Measurements from ENCODE around the gene OR52N2. TPM values are rescaled to one million over a fixed set of nuclear protein-coding genes. Genes with fewer than 3 reads are reported as not detected.

Gene OR52N2
- total RNA-seq, 1 experiment from 2014 or later: not detected

DNA sequence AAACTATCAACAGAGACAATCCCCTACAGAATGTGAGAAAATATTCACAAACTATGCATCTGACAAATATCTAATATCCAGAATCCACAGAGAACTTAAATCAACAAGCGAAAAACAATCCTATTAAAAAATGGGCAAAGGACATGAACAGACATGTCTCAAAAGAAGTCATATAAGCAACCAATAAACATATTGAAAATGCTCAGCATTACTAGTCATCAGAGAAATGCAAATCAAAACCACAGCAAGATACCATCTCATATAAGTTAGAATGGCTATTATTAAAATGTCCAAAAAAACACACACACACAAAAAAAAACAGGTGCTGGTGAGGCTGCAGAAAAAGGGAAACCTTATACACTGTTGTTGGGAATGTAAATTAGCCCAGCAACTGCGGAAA is 57.1 kb downstream of the OR52N2 start:
- RAD21 ChIA-PET (ENCODE audit: low non-redundant PET in 1 of 2, low total read pairs in 2 of 2, uncharacterized antibody in 2 of 2, unreplicated experiment in 2 of 2): no interaction called here
- Histone ChIP-seq H3K4me3 (replicated peaks in 1 of 2; ENCODE audit: low read depth in 1 of 2, low read length in 2 of 2) (no peak overlapping the region), H3K79me2 (ENCODE audit: insufficient read depth, low read length) (no peaks in the 10 kb centered on the region), H2AFZ (ENCODE audit: low read depth, low read length, poor library complexity, severe bottlenecking) (no peak overlapping the region), H3K9me2 (ENCODE audit: insufficient read depth) (no peaks in the 10 kb centered on the region), H3K27me3 (ENCODE audit: insufficient read depth, low read length) (peaks cover 37% of the 10 kb centered on the region), H4K20me1 (ENCODE audit: insufficient read depth) (no peaks in the 10 kb centered on the region), H3K9ac (ENCODE audit: low read length) (no peak overlapping the region), H3K4me2 (ENCODE audit: low read length) (no peak overlapping the region), H3K4me1 (ENCODE audit: control insufficient read depth in 1 of 2, insufficient read depth in 2 of 2, low read length in 2 of 2) (no peaks in the 10 kb centered on the region), H3K27ac (ENCODE audit: low read depth, low read length) (no peak overlapping the region), H3K9me3 (ENCODE audit: control insufficient read depth in 1 of 2, insufficient read depth in 1 of 2, low read depth in 1 of 2, low read length in 2 of 2) (no peaks in the 10 kb centered on the region), H3K36me3 (ENCODE audit: control insufficient read depth in 1 of 2, insufficient read depth in 2 of 2, low read length in 2 of 2) (no peaks in the 10 kb centered on the region)
- TF ChIP-seq EZH2phosphoT487 (IDR thresholded peaks at IDR 0.05; ENCODE audit: borderline replicate concordance) (no peak), EGR1 (IDR thresholded peaks at IDR 0.05; ENCODE audit: low read depth) (no peak), ZFX (IDR thresholded peaks at IDR 0.05) (no peak), FOSL1 (IDR thresholded peaks at IDR 0.05; ENCODE audit: low read depth) (no peak), TCF7L2 (IDR thresholded peaks at IDR 0.05; ENCODE audit: borderline replicate concordance, extremely low read depth, insufficient read depth, insufficient read length) (no peak), ELF1 (IDR thresholded peaks at IDR 0.05; ENCODE audit: borderline replicate concordance, low read depth) (no peak), CEBPB (IDR thresholded peaks at IDR 0.05; ENCODE audit: low read depth) (no peak), RAD21 (IDR thresholded peaks at IDR 0.05; ENCODE audit: low read depth) (no peak), SP1 (IDR thresholded peaks at IDR 0.05; ENCODE audit: low read depth) (no peak), YY1 (IDR thresholded peaks at IDR 0.05; ENCODE audit: extremely low read depth, insufficient replicate concordance, low read depth, low read length) (no peak)
- TF ChIP-seq, protein P1, sequence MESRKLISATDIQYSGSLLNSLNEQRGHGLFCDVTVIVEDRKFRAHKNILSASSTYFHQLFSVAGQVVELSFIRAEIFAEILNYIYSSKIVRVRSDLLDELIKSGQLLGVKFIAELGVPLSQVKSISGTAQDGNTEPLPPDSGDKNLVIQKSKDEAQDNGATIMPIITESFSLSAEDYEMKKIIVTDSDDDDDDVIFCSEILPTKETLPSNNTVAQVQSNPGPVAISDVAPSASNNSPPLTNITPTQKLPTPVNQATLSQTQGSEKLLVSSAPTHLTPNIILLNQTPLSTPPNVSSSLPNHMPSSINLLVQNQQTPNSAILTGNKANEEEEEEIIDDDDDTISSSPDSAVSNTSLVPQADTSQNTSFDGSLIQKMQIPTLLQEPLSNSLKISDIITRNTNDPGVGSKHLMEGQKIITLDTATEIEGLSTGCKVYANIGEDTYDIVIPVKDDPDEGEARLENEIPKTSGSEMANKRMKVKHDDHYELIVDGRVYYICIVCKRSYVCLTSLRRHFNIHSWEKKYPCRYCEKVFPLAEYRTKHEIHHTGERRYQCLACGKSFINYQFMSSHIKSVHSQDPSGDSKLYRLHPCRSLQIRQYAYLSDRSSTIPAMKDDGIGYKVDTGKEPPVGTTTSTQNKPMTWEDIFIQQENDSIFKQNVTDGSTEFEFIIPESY (IDR thresholded peaks at IDR 0.05; ENCODE audit: extremely low read depth, insufficient replicate concordance, low read length): no peak
- TF ChIP-seq, protein P2, sequence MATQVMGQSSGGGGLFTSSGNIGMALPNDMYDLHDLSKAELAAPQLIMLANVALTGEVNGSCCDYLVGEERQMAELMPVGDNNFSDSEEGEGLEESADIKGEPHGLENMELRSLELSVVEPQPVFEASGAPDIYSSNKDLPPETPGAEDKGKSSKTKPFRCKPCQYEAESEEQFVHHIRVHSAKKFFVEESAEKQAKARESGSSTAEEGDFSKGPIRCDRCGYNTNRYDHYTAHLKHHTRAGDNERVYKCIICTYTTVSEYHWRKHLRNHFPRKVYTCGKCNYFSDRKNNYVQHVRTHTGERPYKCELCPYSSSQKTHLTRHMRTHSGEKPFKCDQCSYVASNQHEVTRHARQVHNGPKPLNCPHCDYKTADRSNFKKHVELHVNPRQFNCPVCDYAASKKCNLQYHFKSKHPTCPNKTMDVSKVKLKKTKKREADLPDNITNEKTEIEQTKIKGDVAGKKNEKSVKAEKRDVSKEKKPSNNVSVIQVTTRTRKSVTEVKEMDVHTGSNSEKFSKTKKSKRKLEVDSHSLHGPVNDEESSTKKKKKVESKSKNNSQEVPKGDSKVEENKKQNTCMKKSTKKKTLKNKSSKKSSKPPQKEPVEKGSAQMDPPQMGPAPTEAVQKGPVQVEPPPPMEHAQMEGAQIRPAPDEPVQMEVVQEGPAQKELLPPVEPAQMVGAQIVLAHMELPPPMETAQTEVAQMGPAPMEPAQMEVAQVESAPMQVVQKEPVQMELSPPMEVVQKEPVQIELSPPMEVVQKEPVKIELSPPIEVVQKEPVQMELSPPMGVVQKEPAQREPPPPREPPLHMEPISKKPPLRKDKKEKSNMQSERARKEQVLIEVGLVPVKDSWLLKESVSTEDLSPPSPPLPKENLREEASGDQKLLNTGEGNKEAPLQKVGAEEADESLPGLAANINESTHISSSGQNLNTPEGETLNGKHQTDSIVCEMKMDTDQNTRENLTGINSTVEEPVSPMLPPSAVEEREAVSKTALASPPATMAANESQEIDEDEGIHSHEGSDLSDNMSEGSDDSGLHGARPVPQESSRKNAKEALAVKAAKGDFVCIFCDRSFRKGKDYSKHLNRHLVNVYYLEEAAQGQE (IDR thresholded peaks at IDR 0.05; ENCODE audit: low read depth): no peak
- TF ChIP-seq, protein P3, sequence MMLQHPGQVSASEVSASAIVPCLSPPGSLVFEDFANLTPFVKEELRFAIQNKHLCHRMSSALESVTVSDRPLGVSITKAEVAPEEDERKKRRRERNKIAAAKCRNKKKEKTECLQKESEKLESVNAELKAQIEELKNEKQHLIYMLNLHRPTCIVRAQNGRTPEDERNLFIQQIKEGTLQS (IDR thresholded peaks at IDR 0.05): no peak
- TF ChIP-seq, protein P4, sequence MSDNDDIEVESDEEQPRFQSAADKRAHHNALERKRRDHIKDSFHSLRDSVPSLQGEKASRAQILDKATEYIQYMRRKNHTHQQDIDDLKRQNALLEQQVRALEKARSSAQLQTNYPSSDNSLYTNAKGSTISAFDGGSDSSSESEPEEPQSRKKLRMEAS (IDR thresholded peaks at IDR 0.05): no peak
- POLR2A ChIA-PET: no interaction called here
- CTCF ChIA-PET: no interaction called here
- BruUV-seq (replicated peaks): no TSS peak
- ATAC-seq: no peak
- no peak for DNase-seq (ENCODE audit: low read depth, low spot score)
- intact Hi-C loops (cut with micrococcal nuclease): no loop called here
